HG02642 (cell line): ENCODE data around the gene ARHGAP21.
A peak's percentile ranks its signal among the peaks of the same experiment; 100 is the strongest.
"Not testable (repeated sequence)": the region's sequence is repeated elsewhere in the genome, so short reads cannot be mapped to it uniquely, and the experiment has no call there.

Experiments used
- ATAC-seq: cut with Tn5 transposase; IDR thresholded peaks from one replicate; pipeline ENCODE4 v1.9.1; 2021; ENCODE audit warnings: mild to moderate bottlenecking; ENCODE audit not compliant: unreplicated experiment, poor library complexity

Gene ARHGAP21

GRCh38 chr10:24690961-24691512, 32.6 kb downstream of the ARHGAP21 start:
- ATAC-seq: no peak

- ATAC-seq: no peak
Observed at GRCh38 chr10:24685958-24686540, 37.6 kb downstream of the ARHGAP21 start.

GRCh38 chr10:24683554-24683953, 40.1 kb downstream of the ARHGAP21 start:
- ATAC-seq: no peak

GRCh38 chr10:24681572-24682088, 42.1 kb downstream of the ARHGAP21 start:
- no peak for ATAC-seq

GRCh38 chr10:24680647-24681524, 42.8 kb downstream of the ARHGAP21 start:
- no peak for ATAC-seq

GRCh38 chr10:24678757-24679156, 44.9 kb downstream of the ARHGAP21 start:
- no peak for ATAC-seq

- no peak for ATAC-seq
Observed at GRCh38 chr10:24674892-24675632, 48.6 kb downstream of the ARHGAP21 start.

- no peak for ATAC-seq
Observed at GRCh38 chr10:24670964-24671670, 52.6 kb downstream of the ARHGAP21 start.

- ATAC-seq: no peak
Observed at GRCh38 chr10:24669285-24669852, 54.3 kb downstream of the ARHGAP21 start.

GRCh38 chr10:24668247-24668646, 55.4 kb downstream of the ARHGAP21 start:
- ATAC-seq: no peak

- no peak for ATAC-seq
Observed at GRCh38 chr10:24664991-24665390, 58.7 kb downstream of the ARHGAP21 start.

- ATAC-seq: no peak
Observed at GRCh38 chr10:24661376-24661775, 62.3 kb downstream of the ARHGAP21 start.

- not testable (repeated sequence) for ATAC-seq
Observed at GRCh38 chr10:24658319-24658718, 65.4 kb downstream of the ARHGAP21 start.

- not testable (repeated sequence) for ATAC-seq
Observed at GRCh38 chr10:24656326-24656725, 67.4 kb downstream of the ARHGAP21 start.

GRCh38 chr10:24652381-24652957, 71.2 kb downstream of the ARHGAP21 start:
- ATAC-seq: peak; percentile 86

- ATAC-seq: peak; percentile 5
Observed at GRCh38 chr10:24651923-24652322, 71.8 kb downstream of the ARHGAP21 start.

GRCh38 chr10:24650669-24651391, 72.9 kb downstream of the ARHGAP21 start:
- ATAC-seq: no peak

GRCh38 chr10:24645784-24646183, 77.9 kb downstream of the ARHGAP21 start:
- peak; percentile 45 for ATAC-seq

GRCh38 chr10:24645022-24645421, 78.7 kb downstream of the ARHGAP21 start:
- ATAC-seq: no peak
